GM19035 (cell line): ENCODE measurements around the gene DDX50.
"Not testable (repeated sequence)": the region's sequence is repeated elsewhere in the genome, so short reads cannot be mapped to it uniquely, and the experiment has no call there.

ENCODE experiments used
- ATAC-seq: cut with Tn5 transposase; IDR thresholded peaks from one replicate; pipeline ENCODE4 v1.9.1; 2021; ENCODE audit not compliant: unreplicated experiment

Gene DDX50

DNA sequence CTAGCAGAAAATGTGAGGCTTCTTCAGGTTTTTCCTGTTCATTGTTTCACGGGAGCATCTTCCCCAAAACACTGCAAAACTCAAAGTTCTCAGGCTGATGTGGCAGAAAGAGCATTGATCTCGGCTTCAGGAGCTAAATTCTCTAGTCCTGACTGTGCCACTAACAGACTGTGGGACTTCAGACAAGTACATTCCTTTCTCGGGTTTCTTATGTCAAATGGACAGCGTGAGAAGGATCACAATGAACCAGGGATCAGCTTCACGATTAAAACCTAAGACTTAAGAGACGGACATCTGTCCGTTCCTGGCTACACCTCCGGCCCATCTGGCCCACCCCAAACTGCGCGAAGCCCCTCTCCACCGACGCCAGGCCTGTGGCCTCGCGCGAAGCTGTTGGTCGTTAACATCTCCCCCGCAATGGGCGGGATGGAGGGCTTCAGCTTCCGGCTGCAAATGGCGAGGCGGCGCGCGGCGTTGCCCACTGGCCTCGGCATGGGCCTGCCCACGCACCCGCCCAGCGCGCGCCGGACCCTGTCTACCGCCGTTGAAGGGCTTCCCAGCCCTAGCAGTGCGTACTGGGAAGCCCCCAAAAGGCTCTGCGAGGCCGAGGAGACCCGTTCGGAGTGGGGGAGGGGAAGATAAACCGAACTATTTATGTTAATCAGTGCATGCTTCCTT lies 549 bp upstream of the DDX50 start:
- no peak for ATAC-seq

GRCh38 chr10:68902382-68902781 lies 1.3 kb downstream of the DDX50 start:
- no peak for ATAC-seq

GRCh38 chr10:68924593-68924992 lies 23.5 kb downstream of the DDX50 start:
- ATAC-seq = no peak

- no peak for ATAC-seq
Measured at GRCh38 chr10:68925489-68925888, 24.4 kb downstream of the DDX50 start.

- not testable (repeated sequence) for ATAC-seq
Measured at GRCh38 chr10:68929157-68929556, 28.0 kb downstream of the DDX50 start.

DNA sequence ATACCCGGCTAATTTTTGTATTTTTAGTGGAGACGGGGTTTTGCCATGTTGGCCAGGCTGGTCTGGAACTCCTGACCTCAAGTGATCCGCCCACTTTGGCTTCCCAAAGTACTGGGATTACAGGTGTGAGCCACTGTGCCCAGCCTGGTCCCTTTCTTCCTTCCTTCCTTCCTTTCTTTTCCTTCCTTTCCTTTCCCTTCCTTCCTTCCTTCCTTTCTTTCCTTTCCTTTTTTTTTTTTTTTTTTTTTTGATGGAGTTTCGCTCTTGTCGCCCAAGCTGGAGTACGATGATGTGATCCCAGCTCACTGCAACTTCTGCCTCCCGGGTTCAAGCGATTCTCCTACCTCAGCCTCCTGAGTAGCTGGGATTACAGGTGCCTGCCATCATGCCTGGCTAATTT lies 28.8 kb downstream of the DDX50 start:
- not testable (repeated sequence) for ATAC-seq

GRCh38 chr10:68932860-68933259 lies 31.7 kb downstream of the DDX50 start:
- ATAC-seq = not testable (repeated sequence)

DNA sequence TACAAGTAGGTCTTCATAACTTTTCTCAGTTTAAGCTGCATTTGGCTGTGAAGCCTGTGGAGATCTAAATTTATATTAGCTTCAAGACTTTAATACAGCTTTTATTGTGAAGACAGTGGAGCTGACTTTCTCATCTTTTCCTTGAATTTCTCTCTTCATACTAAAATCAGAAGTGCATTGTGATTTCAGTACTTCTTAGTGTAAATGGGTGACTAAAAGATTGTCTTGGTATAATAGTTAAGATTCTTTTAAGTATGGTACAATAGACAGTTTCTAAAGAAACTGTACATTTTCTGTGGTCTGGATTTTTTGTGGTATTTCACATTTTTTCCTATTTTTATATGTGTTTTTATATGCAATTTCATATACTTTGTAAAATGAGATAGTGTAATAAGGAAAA lies 33.9 kb downstream of the DDX50 start:
- no peak for ATAC-seq

DNA sequence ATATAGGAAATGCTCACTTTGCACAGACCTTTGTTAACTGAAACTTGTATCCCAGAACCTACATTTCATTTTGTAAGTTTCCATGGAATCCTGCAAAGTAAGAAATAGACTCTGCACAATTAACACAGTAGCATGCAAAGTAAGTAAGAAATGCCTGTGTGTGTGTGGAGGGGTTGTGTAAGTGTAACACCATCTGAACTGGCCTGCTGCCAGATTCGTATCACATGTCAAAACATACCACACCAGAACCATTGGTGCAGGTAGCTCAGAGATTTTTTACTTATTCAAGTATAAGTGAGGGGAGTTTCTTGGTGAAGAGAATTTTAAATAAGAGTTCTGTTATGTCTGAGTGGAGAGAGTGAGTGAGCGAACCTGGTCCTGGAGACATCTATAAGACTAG lies 37.0 kb downstream of the DDX50 start:
- no peak for ATAC-seq

DNA sequence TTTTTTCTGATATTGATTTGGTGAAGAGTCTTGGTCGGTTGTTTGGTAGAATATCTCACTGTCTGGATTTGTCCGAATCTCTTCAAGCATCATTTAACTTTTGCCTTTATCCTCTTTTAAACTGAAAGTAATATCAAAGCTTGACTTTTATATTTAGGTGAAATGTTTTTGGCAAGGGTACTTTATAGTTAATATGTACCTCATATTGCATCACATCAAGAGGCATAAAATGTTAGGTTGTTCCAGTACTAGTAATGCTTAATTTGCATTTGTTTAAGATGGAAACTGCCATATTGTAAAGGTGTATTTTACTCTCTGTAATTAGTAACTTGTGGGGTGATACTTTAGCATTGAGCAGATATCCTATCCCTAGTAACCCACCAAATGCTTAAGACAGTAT lies 37.8 kb downstream of the DDX50 start:
- no peak for ATAC-seq

DNA sequence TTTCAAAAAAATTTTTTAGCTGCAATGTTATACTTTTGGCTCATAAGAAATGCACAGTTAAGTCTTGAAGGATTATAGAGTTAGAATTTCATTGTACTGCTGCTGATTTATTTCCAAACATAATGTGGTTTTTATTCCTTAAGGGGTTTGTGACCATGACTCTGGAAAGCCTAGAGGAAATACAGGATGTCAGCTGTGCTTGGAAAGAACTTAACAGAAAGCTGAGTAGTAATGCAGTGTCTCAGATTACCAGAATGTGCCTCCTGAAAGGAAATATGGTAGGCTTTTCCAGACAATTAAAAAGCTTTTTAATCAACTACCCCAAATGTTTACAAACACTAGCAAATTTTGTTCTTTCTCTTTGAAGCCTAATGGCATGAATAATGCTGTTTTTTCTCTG lies 39.8 kb downstream of the DDX50 start:
- not testable (repeated sequence) for ATAC-seq

GRCh38 chr10:68950598-68950997 lies 49.5 kb downstream of the DDX50 start:
- ATAC-seq = no peak

- no peak for ATAC-seq
Measured at GRCh38 chr10:68954904-68955303, 53.8 kb downstream of the DDX50 start.

GRCh38 chr10:68955355-68955831 lies 54.3 kb downstream of the DDX50 start:
- ATAC-seq = peak; percentile 10

- peak; percentile 83 for ATAC-seq
Measured at GRCh38 chr10:68955832-68956532, 54.9 kb downstream of the DDX50 start, which contains the start of gene DDX21. Gene DDX21 (plus strand): TSS chr10:68956170. CDS start chr10:68956226, 56 bp downstream.

GRCh38 chr10:68957284-68957615 lies 56.1 kb downstream of the DDX50 start:
- ATAC-seq = no peak

DNA sequence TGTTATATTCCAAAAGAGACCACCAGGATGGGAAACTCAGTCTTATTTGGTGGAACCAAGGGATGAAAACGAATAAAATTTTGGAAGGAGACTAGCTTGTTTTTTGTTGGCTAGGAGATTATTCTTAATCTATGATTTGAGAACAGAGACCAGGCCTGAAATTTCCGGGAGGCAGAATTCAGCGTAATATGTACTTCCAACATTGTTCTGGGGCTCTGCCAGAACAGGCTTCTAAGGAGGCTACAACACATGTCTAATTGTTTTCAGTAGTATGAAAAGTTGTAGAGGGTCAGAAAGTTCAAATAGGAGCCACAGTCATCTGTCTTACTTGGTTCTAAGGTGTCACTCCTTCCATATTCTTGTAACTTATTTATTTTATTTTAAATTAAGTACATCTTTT lies 56.5 kb downstream of the DDX50 start:
- ATAC-seq = no peak

DNA sequence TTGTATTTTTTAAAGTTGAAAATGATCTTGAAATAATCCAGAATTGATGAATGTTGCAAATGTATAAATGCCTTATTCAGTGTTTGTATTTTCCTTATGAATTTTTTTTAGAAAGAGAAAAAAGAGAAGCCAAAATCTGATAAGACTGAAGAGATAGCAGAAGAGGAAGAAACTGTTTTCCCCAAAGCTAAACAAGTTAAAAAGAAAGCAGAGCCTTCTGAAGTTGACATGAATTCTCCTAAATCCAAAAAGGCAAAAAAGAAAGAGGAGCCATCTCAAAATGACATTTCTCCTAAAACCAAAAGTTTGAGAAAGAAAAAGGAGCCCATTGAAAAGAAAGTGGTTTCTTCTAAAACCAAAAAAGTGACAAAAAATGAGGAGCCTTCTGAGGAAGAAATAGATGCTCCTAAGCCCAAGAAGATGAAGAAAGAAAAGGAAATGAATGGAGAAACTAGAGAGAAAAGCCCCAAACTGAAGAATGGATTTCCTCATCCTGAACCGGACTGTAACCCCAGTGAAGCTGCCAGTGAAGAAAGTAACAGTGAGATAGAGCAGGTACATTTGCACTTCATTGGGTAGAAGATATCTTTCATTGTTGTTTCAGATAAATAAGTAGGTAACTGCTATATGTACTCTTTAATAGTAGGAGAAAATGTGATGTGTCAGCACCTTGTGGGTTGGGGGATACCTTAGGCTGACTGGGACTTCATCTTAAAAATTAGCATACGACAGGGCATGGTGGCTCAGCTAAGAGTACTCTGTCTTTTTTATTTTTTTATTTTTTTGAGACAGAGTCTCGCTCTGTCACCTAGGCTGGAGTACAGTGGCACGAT lies 58.8 kb downstream of the DDX50 start:
- ATAC-seq = no peak

- ATAC-seq = no peak
Measured at GRCh38 chr10:68963151-68963550, 62.0 kb downstream of the DDX50 start.

DNA sequence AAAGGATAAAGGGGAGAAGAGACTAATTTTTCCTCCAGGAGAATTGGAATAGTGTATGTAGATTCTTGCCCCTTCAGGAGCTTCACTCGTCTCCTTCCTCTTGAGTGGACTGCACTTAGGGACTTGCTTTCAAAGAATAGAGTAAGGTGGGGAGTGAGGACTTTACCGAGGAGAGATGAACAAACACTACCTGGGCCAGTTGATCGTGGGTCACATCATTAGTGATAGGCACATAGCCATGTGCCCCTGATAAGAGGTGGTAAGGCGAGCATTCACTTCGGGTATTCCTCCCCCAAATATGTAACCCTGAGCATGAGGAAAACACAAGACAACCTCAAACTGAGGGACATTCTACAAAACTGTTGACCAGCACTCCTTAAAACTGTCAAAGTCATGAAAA lies 72.9 kb downstream of the DDX50 start:
- ATAC-seq = no peak

DNA sequence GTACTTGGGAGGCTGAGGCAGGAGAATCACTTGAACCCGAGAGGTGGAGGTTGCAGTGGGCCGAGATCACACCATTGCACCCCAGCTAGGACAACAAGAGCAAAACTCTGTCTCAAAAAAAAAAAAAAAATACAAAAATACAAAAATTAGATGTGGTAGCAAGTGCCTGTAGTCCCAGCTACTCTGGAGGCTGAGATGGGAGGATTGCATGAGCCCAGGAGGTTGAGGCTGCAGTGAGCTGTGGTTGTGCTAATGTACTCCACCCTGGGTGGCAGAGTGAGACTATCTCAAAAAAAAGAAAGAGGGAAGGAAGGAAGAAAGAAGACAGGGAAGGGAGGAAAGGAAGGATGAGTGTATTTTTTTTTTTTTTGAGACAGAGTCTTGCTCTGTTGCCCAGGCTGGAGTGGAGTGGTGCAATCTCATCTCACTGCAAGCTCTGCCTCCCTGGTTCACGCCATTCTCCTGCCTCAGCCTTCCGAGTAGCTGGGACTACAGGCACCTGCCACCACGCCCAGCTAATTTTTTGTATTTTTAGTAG lies 74.9 kb downstream of the DDX50 start:
- not testable (repeated sequence) for ATAC-seq
